LoVo (cell line): Measurements from ENCODE around the gene DOCK9.

ENCODE experiments used
- DNase-seq: peaks from one replicate; pipeline ENCODE4 v3.0.0-alpha.2; 2016; ENCODE audit warnings: low spot score

The DOCK9 gene

DNA sequence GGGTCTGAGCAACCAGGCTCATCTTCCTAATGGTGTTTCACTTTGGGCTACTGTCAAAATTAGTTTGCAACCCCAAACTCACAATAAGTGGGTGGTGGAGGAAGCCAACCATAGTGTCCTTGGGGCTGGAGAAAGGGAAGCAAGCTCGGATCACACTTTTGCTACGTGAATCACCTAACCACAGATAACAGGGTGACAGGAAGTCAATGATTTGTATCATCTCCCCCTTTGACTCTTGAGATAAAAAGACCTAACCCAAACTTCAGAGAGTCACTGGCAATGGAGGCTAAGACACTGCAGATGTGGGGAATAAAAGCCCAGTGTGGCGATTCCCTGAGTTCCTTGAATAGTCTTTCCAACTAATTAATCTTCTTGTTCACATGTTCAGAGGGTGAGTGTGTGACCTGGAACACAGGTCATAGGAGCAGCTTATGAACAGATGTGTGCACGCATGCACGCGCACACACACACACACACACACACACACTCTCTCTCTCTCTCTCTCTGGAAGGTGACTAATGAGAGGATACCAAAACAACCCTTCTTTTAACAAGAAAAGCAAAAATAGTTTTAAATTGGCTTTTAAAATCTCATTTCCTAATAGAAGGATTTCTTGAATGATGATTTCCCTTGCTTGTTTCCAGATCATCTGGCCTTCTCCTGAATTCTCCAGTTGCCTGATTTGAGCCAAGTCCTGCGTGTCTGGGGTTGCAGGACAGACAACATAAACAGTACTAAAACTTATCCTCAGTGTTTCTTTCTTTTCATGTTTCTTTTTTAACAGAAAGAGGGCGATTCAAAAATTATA is 21.2 kb upstream of the DOCK9 start:
- no peak for DNase-seq

DNA sequence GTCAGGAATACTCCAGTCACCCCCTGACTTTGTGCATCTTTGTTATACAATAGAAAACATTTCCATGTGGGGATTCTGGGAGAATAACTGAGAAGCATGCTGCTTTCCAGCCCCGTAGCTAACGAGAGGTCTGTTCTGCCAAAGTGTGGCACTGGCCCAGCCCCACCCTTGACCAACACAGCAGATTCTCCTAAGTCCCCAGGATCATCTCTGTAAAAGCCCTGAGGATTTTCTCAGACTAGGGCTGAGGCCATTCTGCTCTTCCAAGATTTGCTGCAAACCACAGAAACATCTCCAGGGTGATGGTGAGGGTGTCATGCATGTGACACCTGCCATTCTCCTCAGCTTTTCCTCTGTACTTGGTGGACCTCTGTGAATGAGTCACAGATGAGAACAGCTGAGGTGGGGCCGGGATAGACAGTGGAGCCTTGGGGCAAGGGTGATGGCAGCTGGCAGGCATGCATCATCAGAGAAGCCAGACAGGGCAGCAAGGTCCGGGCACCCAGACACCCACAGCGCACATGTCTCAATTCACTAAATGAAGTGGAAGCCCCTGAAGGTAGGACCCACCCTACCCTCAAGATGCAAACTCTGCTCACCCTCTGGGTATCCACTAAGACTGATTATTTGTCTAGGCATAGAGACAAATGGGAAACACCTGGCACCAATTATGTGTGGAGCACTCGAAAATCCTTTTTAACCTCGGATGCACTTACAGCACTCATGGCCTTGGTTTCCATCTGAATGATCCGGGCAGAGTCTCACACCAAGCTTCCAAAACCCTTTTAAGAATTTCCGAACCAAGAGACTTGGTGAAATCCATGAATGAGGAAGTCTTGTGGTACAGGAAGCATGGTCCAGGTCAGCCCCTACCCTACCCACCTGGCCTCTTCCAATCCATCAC is 20.1 kb upstream of the DOCK9 start:
- DNase-seq, result peak; percentile 20

GRCh38 chr13:98997011-98997730 is 19.3 kb upstream of the DOCK9 start:
- no peak for DNase-seq

DNA sequence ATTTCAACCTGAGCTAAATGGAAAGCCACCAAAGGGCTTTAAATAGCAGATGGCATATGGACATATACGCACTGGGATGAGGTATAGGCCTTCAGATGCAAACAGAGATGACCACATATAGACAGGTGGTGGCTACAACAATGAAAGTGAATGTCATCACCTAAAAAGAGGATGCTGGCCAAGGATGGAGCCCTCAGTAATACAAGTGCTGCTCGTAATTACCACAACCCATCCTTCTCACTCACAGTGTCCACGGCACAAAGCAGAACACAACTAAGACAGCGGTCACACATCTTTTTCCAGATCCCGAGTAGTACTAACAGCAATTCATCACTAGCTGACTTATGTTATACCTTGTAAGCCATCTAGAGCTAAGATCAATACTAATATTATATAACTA is 18.2 kb upstream of the DOCK9 start:
- no peak for DNase-seq

GRCh38 chr13:98994896-98995295 is 17.0 kb upstream of the DOCK9 start:
- no peak for DNase-seq

GRCh38 chr13:98994080-98994479 is 16.2 kb upstream of the DOCK9 start:
- no peak for DNase-seq

GRCh38 chr13:98992355-98992754 is 14.5 kb upstream of the DOCK9 start:
- no peak for DNase-seq

- no peak for DNase-seq
Observed at GRCh38 chr13:98990701-98991100, 12.8 kb upstream of the DOCK9 start.

GRCh38 chr13:98989469-98990235 is 11.8 kb upstream of the DOCK9 start:
- DNase-seq, result no peak

- no peak for DNase-seq
Observed at GRCh38 chr13:98988780-98989179, 10.9 kb upstream of the DOCK9 start.

DNA sequence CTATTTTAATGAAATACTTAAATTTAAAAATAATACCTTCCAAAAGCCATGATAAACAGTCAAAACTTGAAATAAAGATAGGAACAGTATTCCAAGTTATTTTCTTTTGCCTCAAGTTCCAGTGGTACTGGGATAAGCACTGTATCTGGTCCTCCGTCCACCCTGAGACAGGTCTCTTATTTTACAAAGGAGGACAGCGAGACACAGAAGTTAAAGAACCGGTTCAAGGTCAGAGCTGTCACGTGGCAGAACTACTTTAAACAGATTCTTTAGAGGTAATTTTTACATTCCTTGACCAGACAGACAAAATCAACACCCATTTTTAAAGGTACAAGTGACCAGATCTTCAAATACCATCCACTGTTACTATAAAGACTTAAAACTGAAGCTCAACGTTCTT is 10.4 kb upstream of the DOCK9 start:
- DNase-seq, result no peak

- DNase-seq, result no peak
Observed at GRCh38 chr13:98987275-98987674, 9.4 kb upstream of the DOCK9 start.

DNA sequence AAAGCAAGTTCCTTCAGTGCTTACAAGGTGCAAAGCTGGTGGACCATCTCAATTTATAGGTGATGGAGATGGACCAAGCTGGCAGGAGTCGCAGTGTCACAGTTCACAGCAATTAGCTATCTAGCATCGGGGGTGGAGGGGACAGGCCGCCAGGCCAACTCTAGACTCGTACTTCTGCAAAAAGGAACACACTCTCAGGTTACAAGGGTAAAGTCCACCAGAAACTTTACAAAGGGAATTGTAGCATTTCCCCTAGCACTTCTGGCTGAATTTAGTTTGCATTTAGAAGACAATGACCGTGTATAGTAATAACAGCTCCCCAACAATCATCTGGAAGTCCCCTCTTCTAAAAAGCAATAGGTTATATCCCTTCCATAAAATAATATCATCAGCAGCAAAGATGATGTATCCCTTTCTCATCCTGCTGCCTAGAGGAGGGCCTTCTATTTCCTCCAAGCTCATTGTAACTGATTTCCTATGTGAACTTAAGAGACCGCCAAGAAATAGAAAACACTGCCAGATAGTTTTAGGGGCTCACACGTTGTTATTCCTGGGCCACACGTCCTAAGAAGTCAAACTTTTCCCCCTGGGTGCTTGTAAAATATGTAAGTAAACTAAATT is 8.5 kb upstream of the DOCK9 start:
- DNase-seq, result no peak

- no peak for DNase-seq
Observed at GRCh38 chr13:98985591-98985990, 7.7 kb upstream of the DOCK9 start.

- no peak for DNase-seq
Observed at GRCh38 chr13:98984983-98985382, 7.1 kb upstream of the DOCK9 start.

DNA sequence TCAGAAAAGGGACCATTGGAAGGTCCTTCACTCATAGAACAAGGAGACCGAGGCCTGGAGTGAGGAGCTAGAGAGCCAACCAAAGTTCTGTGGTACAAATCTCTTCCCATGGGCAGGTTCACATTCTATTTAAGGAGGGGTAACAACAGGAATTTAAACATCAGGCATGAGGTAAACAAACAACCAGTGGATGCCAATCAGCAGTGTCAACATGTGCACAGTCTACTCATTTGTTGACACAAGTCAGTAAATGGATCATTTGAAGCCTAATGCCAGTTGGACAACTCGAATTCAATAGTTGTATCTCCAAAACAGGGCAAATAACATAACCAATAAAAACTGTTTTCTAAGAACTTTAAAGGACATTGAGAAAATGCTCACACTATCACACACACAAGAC is 6.3 kb upstream of the DOCK9 start:
- no peak for DNase-seq

DNA sequence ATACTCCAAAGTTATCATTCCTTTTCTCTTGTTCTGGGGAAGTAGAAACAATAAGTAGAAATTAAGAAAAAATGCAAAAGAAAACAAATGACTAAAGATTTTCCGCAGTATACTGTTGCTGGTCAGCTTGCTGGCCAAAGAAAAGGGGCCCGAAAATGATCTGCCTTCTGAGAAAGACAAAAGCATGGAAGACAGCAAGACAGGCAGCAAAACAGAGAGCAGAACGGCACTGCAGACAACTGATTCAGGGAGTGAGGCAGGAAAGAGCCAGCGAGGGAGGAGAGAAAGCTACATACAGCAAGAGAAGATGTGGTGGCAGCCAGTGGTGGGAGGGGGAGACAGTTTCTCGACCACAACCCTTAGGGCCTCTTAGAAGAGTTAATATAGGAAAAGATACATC is 5.3 kb upstream of the DOCK9 start:
- no peak for DNase-seq

- DNase-seq, result no peak
Observed at GRCh38 chr13:98981369-98982080, 3.7 kb upstream of the DOCK9 start.

DNA sequence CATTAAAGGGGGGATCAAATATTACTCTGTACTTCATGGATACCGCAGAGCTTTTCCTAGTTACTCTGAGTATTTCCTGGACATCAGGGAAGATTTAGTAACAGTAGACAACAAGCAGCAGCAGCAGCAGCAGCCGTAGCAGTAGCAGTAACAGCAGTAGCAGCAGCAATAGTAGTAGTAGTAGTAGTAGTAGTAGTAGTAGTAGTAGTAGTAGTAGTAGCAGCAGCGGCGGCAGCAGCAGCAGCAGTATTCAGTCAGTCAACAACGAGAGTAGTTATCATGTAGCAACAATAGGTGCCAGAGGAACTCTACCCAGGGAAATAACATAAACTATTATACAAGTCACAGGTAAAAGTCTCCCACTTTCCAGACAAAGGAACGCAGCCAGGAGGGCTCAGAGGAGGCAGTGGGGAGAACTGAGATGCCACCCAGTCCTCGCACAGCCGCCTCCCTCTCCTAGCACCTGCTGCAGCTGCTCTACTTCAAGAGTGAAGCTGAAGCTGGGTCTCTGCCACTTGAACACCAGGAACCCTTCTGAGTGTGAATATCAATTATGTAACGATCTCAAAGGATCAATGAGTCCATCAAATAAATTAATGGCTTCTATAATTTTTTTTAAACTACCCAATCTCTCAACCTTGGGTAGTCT is 1.3 kb upstream of the DOCK9 start:
- DNase-seq, result no peak

DNA sequence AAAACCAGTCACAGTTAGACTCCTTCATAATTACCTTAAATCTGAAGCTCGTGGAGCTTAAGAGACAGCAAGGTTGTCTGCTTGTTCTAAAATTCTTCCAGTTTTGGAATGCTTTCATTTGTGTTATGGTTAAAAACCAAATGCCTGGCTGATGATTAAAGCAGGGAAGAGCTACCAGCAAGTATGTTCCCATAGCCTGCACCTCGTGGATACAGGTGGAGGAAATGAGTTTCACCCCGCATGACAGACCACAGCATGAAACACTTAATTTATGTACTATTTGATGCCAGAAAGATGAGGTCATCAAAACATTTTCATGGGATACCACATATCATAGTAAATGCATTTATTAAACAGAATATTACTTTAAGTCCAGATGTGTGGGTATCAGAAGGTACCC is 416 bp upstream of the DOCK9 start:
- peak; percentile 13 for DNase-seq
